Measurements from ENCODE around the gene PPP2CA. TPM values are rescaled to one million over a fixed set of nuclear protein-coding genes. Genes with fewer than 3 reads are reported as not detected.

PPP2CA gene
- total and polyA plus RNA-seq, 2 of the 8 experiments (the other 6 are each of a cell fraction or from before 2014, with no cell fraction given) = 75.0 to 205 TPM

DNA sequence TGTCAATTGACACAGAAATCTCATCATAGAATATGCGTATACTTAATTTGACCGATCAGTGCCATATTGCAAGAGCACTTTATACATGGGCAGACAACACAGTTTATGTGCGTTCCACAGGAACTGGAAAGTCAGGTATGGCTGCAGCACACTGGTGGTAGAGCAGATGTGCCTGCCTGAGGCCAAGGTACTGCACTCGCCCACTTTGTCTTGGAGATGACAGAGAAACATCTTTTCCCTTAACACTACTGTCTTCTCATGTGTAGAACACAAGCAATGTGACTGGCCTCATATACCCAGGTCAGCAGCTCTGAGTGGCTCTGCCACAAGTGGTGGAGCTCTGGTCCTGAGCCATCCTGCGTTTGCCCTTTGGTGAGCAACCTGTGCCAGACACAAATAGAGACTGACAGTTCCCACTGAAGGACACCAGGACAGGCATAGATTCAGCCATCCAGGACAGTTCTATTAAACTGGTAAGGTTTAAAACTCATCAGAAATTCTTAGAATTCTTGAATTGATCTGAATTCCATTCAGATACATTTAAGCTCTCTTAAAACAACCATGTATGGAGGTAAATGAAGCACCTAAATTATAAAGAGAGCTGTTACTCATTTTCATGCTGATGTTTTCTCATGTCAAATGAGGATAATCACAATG, 21.0 kb upstream of the PPP2CA start (continued):
- TF ChIP-seq CREB1 (IDR thresholded peaks at IDR 0.05) (no peak), RBBP5 (IDR thresholded peaks at IDR 0.05; ENCODE audit: borderline replicate concordance, low read depth, low read length) (no peak), SIN3A (conservative IDR thresholded peaks at IDR 0.05 in 1 of 2, IDR thresholded peaks at IDR 0.05 in 1 of 2; ENCODE audit: low read depth in 1 of 2, low read length in 2 of 2) (no peak)
